SK-N-DZ (cell line): ENCODE results near the gene C10orf67.
"Not testable (repeated sequence)": the region's sequence is repeated elsewhere in the genome, so short reads cannot be mapped to it uniquely, and the experiment has no call there.

Source experiments
- DNase-seq: peaks from one replicate; pipeline ENCODE4 v3.0.0-alpha.2; 2015; ENCODE audit warnings: low spot score

C10orf67 gene

DNA sequence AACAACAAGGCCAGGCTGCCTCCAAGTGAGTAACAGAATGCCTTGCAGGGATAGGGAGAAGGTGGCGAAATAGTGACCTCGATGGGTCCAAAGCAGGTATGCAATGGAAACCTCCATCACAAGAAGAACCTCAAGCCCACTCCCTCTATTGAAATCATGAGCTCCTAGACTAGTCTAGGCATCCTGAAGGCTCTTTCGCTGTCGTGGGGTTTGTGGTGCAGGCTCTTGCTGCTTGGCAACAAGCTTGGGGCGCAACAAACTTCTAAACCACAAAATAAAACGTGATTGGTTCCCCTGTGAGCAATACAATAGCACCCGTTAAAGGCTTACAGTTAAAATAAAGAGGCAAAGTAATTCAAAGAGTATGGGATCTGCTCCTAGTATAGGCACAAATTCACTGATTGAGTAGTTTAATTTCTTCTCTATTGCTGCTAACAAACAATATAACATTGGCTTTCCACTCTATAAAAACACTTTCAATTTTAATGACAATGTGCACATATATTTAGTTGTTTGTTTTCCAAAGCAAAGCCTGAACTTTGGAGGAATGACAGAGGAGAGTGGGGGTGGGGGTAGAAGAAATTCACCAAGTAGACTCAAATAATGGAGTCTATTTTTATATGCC lies 64.1 kb downstream of the C10orf67 start:
- DNase-seq: no peak

DNA sequence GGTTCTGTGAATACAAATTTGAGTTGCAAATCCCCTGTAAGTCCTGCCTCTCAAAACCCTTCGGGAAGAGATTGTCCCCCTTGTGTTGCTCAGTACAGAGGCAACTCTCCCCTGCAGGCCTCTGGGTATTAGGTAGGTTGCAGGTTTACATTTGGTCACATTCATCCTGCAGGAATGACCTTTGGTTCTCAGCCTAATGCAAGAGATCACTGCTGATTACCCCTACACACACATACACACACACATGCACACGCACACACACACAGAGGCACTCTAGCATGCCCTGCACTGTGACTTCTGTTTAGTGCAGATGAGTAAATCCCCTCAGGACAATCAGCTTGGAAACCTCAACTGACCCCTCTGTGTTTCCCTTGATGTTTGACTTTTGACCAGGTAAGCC lies 69.2 kb downstream of the C10orf67 start:
- DNase-seq: no peak

DNA sequence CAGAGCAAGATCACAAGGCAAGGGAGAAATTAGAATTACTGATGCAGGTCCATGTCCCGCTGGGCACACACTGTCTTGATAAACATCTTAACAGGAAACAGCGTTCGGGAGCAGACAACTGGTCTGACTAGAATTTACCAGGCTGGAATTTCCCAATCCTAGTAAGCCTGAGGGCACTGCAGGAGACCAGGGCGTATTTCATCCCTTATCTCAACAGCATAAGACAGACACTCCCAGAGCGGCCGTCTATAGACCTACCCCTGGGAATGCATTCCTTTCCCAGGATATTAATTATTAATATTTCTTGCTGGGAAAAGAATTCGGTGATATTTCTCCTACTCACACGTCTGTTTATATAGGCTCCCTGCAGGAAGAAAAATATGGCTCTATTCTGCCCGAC lies 70.4 kb downstream of the C10orf67 start:
- not testable (repeated sequence) for DNase-seq

DNA sequence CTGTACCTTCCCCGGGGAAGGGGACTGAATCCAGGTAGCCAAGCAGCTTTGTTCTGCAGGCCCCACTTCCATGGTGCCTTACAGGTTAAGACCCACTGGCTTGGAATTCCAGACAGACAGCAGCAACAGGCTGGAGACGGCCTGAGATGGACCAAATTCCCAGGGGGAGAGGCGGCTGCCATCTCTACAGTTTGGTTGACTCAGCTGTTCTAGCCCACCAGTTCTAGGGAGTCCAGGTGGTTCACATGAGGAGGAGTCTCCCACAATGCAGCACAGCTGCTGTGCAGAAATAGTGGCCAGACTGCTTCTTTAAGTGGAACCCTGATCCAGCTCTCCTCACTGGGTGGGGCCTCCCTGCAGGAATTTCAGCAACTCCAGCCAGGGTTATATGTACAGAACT lies 74.1 kb downstream of the C10orf67 start:
- DNase-seq: no peak

DNA sequence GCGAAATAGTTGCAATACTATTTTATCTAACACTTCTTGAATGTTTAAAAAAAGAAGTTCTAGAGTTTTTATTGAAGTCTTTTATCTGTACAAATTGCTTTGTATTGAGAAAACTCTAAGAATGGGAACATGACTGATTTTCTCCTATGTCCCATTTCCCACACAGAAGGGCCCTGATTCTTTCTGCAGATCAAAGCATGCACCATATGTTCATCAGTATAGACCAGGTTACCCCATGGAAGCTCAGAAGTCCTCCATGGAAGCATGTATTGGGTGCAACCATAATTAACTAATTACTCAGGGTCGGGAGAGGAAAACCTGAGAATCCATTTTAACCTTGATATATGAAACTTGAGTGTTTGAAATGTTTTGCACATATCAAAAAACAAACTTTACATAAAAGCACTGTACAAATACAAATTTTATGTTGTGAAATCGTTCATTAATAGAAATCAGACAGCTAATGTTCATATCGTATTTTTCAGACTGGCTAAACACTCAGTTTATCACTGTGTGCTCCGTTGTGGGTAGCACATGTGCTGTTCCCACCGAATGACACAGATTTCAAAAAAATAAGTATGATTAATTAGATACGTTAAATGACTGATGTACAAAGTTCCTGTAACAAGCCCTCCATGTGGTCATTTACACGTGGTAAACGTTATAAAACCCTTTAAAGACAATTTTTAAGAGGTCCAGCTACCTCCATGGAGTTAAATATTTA lies 81.0 kb downstream of the C10orf67 start:
- no peak for DNase-seq

DNA sequence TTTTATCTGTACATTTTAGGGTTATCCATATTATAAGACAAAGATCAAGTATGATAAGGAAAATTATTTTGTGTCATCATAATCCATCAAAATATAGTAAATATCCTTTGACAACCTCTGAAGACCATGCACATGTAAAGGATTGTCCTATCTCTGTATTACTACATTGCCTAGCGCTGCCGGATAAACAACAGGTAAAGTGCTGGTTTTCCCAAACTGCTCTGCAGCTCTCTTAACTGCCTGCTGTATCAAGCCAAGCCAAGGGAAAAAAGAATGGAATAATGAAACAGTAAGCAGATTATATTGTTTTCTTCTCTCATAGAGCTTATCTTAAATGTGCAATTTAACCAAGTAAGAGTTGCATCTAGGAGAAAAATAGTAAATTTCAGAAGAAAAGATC lies 81.7 kb downstream of the C10orf67 start:
- DNase-seq: no peak

DNA sequence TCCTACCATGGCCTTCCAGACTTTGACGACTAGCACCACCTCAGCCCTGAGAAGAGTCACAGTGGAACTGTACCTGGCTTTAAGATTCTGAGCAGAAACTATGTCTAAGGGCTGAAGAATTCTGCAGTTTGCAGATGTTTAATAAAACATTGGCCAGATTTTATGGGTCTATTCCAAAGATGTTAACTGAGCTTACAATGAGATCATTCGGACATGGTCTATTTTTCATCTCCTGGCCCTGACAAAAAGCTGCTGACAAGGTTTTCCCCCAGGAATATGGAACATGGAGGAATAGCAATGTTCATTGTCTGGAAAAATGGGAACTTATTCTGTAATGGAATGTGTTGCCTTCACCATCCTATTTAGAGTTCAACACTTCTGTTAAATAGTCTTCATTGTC lies 86.1 kb downstream of the C10orf67 start:
- DNase-seq: no peak

DNA sequence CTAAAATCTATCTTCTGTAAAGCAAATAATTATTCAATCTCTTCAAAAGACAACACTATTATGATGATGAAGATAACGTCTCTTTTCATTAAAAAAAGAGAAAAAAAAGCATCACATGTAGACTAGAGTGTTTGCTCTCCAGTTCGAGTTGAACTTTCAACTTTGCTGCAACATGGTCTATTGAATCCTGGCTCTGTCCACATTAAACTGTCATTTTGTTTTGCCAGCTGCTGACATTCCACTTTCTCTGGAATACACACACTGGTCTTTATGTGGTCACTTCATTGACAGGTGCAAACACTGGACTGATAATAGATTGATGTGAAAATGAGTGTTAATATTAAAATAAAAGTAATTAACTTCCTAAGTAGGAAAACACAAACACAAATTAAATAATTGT lies 90.8 kb downstream of the C10orf67 start:
- no peak for DNase-seq

DNA sequence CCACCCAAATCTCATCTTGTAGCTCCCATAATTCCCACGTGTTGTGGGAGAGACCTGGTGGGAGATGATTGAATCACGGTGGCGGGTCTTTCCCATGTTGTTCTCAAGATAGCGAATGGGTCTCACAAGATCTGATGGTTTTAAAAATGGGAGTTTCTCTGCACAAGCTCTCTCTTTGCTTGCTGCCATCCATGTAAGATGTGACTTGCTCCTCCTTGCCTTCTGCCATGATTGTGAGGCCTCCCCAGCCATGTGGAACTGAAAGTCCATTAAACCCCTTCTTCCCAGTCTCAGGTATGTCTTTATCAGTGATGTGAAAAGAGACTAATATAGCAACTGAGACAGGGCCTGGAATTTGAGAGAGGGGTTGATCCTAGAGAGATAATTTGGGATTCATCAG lies 91.7 kb downstream of the C10orf67 start:
- DNase-seq: not testable (repeated sequence)

DNA sequence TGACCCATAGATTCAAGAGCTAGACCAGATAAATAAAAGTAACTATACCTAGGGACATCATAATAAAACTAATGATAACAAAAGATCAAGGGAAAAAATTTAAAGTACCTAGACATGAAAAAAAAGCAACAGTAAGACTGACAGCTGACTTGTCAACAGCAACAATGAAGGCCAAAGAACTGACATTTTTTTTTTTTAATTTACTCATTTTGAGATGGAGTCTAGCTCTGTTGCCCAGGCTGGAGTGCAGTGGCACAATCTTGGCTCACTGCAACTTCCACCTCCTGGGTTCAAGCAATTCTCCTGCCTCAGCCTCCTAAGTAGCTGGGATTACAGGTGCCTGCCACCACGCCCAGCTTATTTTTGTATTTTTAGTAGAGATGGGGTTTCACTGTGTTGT lies 102.8 kb downstream of the C10orf67 start:
- not testable (repeated sequence) for DNase-seq

DNA sequence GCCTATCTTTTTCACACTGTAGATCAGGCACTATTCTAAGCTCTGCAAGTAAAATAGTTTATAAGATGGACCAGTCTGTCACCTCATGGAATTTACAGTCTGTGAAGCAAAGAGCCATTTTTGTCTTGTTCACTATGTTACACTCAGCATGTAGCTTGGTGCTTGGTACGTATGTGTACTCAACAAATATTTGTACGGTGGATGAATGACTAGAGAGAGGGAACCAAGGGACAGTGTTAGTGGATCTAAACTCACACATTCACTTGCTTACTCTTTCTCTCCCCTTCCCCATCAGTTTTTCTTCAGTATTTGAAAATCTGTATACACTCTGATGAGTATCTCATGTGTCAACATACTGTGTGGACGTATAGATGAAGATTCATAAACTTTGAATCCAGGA lies 106.6 kb downstream of the C10orf67 start:
- DNase-seq: no peak

DNA sequence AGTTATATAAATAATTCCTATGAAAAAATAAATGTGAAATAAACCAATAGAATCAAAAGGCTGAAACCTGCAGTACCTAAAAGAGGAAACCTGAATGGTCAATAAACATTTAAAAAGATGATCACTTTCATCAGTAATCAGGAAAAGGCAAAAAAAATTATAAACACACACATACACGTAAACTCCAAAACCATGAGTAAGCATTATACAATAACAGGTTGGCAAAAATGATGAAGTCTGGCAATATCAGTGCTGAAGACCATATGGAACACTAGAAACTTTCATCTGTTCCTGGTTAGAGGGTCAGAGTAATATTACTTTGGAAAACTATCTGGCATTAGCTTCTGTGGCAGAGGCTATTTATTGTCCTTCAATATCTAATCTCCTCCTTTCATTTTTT lies 114.0 kb downstream of the C10orf67 start:
- DNase-seq: no peak

DNA sequence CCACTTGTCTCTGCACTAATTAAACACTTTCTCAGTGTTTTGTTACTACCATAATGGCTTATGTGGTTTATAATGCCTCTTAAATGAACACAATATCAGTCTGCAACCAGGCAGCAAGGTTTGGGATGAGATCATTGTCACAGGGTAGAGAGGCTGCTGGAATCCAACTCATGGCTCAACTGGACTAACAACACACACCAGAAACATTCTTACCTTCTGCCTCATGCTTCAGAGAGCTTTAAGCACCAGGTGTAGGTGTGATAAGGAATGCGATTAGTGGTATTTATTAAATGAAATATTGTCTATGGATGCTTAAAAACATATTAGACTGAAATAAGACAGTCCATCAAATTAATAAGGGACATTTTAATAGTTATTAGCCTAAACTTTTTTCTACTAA lies 127.1 kb downstream of the C10orf67 start:
- no peak for DNase-seq

DNA sequence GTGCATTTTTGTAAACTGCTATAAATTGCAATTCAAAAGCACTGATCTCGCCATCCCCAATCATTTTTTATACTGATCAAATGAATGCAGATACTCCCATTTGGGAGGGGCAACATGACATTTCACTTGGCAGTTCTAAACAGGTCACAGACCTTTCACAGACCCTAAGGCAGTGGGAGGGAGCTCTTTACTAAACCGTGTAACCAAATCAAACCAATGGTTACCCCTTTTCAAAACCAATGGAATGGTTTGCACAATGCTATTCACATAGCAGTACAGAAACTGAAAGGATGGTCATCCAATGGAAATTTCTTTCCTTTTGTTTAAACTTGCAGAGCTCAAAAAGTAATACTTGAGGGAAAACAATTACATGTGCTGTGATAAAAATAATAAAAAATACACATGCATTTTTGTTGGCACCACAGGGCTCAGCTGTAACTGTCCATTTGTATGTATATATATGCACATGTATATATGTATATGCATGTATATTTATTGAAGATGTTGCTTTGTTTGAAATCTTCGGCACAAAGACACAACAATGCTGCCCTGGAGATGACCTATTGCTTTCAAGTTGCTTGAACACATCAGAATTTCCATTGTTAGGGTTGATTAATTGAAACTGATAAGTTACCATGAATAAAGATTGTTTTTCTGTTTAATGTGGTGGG lies 138.5 kb downstream of the C10orf67 start:
- DNase-seq: no peak

DNA sequence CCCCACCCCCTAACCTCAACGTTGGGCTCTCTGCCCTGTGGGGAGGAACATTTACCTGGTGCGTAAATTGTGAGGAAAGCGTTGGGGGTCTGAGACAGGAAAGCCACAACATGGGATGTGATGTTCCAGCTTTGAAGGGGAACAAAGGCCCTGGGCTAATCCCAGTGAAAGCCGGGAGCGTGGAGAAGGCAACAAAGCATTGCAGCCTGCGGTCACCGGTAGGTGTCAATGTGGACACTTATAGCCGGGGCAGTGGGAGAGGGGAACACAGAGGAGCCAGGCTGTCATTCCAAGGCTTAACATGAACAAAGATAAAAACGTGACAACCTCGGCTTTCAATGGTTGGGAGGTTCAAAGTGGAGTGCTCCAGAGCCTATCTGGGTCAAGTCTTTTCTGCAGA lies 139.8 kb downstream of the C10orf67 start:
- DNase-seq: no peak

DNA sequence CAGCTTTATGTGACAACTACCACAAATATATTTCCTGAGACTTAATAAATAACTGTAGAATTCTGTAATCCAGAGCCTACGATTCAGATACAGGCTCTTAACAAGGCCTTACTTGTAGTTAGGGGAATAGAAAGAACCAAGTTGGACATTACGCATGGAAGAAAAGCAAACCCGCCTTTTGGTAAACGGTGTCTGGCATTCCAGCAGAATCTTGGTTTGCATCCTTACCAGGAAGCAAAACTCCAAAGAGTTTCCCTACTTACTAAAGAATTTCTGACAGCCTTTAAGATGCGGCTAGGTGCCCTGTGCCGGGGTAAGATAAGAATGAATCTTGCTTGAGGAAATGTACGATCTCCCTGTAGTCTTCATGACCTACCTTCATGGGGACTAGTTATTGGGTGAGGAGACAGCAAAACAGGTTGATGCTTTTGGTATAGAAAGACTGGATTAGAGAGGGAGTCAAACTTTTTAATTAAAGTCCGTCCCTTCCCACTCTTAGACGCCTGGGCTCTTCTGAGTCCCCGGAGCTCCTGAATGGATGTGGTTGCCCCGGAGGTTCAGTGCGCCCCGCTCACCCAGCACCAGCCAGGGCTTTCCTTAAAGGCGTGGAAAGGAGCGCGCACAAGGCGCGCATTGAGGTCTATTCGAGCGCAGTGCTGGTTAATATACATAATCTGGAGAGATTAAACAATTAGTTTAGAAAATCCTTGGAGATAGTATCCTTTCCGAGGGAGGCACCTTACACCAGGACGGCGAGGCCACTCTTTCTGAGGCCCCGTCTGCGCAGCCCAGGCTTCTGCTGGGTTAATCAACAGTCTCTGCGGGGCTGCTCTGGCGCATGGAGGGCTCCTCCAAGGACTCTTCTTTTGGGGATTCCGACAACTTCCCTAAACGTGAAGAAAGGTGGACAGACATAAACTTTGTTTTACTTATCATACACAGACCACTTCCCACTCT lies 140.9 kb downstream of the C10orf67 start:
- DNase-seq: no peak

DNA sequence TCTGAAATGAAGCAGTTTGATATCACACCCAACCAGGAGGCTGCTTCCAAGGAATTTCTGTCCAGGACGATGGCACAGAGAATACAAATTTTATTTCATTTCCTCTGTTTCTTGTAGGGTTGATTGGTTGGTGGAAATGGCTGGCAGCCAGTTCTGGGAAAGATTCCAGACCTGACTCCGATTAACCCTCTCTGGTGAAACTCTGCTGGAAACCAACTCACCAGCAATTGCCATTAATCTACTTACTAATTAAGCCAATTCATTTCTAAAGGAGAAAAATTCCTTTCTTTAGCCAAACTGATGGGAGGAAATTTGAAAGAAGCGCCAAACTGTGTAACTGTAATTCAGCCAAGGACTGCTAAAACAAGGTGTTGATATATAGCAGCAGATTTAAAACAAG lies 141.8 kb downstream of the C10orf67 start:
- no peak for DNase-seq

DNA sequence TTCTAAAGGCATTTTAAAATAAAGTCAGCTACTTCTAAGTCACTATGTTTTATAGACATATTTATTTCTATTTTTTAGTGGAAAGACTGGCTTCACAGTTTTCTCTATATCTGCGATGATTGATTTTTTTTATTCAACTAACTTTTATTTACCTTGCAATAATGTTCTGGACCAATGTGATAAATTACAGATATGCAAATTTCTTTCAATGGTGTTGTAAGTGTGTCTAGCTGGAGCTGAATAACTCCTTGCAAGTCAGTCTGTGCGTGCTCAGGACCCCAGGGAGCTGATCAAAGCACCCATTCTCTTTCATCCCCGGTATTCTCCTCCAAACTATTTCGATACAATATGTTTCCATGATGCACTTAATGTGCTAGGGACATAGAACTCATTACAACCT lies 142.8 kb downstream of the C10orf67 start:
- no peak for DNase-seq

DNA sequence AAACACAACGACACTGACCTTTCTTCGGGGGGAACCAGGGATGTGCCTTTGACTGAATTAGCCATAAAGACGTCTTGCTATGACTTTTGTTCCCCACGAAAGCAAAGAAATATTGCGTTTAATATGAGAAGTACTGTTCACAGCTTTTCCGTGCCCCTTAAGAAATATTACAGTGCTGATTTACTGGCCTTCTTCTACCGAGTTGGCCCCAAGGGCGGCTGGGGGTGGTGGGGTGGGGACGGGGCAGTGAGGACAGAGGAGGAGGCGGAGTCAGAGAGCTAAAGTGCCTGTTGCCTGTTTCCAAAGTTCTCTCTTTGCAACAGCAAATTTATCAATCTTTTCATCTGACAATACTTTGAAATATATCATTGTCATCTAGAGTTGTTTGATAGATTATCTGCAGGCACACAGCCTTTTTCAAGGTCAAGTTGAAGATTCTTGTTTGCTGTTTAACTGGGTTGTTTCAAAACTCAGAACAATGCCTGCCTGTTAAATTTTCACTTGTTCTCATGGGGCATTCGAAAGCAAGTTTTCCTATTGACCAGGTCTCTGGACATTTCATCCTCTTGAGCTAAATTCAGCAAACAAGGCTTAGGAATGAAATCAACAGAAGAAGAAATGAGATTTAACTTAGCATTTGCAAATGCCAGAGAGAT lies 143.5 kb downstream of the C10orf67 start:
- no peak for DNase-seq

DNA sequence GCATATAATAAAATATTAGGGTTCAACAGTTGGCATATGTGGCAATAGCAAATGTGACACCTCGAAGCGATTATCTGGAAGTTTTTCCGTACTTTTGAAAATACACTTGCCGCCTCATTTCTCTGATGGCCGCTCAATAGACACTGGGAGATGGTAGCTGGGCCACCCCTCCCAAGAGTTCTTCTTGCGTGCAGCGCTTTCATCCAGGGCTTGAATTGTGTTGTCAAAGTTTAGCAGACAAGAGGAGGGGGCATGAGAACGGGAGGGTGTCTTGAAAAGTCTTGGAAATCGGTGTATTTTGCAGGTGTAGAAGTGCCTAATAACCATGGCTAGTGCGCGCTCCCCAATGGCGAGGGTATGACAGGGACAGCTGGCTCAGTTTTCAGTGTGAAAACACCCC lies 144.0 kb downstream of the C10orf67 start:
- DNase-seq: no peak

DNA sequence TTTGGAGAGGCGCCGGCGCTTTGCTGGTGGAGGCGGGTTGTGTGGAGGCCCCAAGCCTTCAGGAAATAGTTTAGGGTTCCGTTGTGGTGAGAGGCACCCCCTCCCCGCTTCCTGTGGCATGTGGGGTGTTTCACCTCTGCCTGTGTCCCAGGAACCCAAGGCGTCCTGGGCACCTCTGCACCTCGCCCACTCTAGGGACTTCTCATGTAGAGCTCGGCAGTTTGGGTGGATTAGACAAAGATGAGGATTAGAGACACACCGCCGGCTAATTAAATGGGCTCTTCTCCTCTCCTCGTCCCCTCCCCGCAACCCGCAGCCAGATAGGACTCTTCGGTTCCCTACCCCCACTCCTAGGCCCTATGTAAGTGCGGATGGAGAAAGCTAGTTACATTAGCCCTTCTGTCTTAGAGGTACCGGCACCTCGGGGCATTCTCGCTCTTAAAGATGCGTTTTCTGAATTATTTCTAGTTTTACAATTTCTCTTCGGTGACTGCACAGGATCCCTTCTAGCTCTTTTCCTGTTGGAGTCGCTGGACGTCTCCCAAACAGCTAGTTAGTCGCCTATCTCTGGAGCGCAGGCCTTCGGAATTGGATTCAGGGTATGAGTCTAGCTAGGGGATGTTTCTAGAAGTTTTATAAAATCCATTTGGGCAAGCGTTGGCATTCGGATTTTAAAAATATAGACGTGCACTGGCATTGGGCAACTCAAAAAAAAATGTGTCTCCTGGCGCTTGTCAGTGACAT lies 144.7 kb downstream of the C10orf67 start:
- no peak for DNase-seq
